ENCODE results near the gene PTPRN2.
"Not testable (repeated sequence)": the region's sequence is repeated elsewhere in the genome, so short reads cannot be mapped to it uniquely, and the experiment has no call there.

The PTPRN2 gene

GRCh38 chr7:157569967-157570366, 1017.7 kb downstream of the PTPRN2 start:
- no peak for DNase-seq

GRCh38 chr7:157568770-157569584, 1018.6 kb downstream of the PTPRN2 start:
- no peak for DNase-seq

GRCh38 chr7:157568106-157568769, 1019.4 kb downstream of the PTPRN2 start:
- no peak for DNase-seq

GRCh38 chr7:157567666-157568065, 1020.0 kb downstream of the PTPRN2 start:
- DNase-seq, result no peak

GRCh38 chr7:157566631-157567006, 1021.0 kb downstream of the PTPRN2 start:
- no peak for DNase-seq

- DNase-seq, result no peak
These were observed 1021.5 kb downstream of the PTPRN2 start for GRCh38 chr7:157565981-157566630.

- no peak for DNase-seq
These were observed 1022.4 kb downstream of the PTPRN2 start for GRCh38 chr7:157565201-157565626.

GRCh38 chr7:157564517-157565177, 1023.0 kb downstream of the PTPRN2 start:
- DNase-seq, result no peak

- DNase-seq, result not testable (repeated sequence)
These were observed 1024.0 kb downstream of the PTPRN2 start for GRCh38 chr7:157563467-157564135.

- DNase-seq, result not testable (repeated sequence)
These were observed 1024.9 kb downstream of the PTPRN2 start for GRCh38 chr7:157562522-157563398.

GRCh38 chr7:157561816-157562410, 1025.7 kb downstream of the PTPRN2 start:
- no peak for DNase-seq

- no peak for DNase-seq
These were observed 1026.2 kb downstream of the PTPRN2 start for GRCh38 chr7:157561523-157561785.

GRCh38 chr7:157560710-157561522, 1026.7 kb downstream of the PTPRN2 start:
- no peak for DNase-seq

- DNase-seq, result no peak
These were observed 1027.4 kb downstream of the PTPRN2 start for GRCh38 chr7:157560258-157560654.

- DNase-seq, result no peak
These were observed 1027.9 kb downstream of the PTPRN2 start for GRCh38 chr7:157559596-157560257.

GRCh38 chr7:157558875-157559595, 1028.6 kb downstream of the PTPRN2 start:
- no peak for DNase-seq

GRCh38 chr7:157558516-157558874, 1029.1 kb downstream of the PTPRN2 start:
- no peak for DNase-seq

- DNase-seq, result no peak
These were observed 1029.6 kb downstream of the PTPRN2 start for GRCh38 chr7:157558061-157558460.

- no peak for DNase-seq
These were observed 1030.4 kb downstream of the PTPRN2 start for GRCh38 chr7:157557263-157557662.

GRCh38 chr7:157556642-157556944, 1031.0 kb downstream of the PTPRN2 start:
- no peak for DNase-seq

Data from SIG-M5 (cell line).